ENCODE measurements around the gene PKD2L1.

PKD2L1 gene

GRCh38 chr10:100356067-100357017, 26.3 kb upstream of the PKD2L1 start:
- no peak for DNase-seq (ENCODE audit: low read depth, low spot score)

- DNase-seq (ENCODE audit: low read depth, low spot score), result no peak
Observed at GRCh38 chr10:100355086-100355485, 25.1 kb upstream of the PKD2L1 start.

- DNase-seq (ENCODE audit: low read depth, low spot score), result no peak
Observed at GRCh38 chr10:100353770-100354485, 23.9 kb upstream of the PKD2L1 start.

- no peak for DNase-seq (ENCODE audit: low read depth, low spot score)
Observed at GRCh38 chr10:100350914-100351485, 21.0 kb upstream of the PKD2L1 start.

GRCh38 chr10:100349672-100350071, 19.6 kb upstream of the PKD2L1 start:
- no peak for DNase-seq (ENCODE audit: low read depth, low spot score)

GRCh38 chr10:100349087-100349486, 19.1 kb upstream of the PKD2L1 start:
- no peak for DNase-seq (ENCODE audit: low read depth, low spot score)

GRCh38 chr10:100348389-100348927, 18.4 kb upstream of the PKD2L1 start:
- DNase-seq (ENCODE audit: low read depth, low spot score), result no peak

- DNase-seq (ENCODE audit: low read depth, low spot score), result no peak
Observed at GRCh38 chr10:100347568-100348195, 17.7 kb upstream of the PKD2L1 start.

- peak; percentile 98 for DNase-seq (ENCODE audit: low read depth, low spot score)
Observed at GRCh38 chr10:100346765-100347567, 16.9 kb upstream of the PKD2L1 start, which contains the start of gene SCD. Gene SCD (plus strand): TSS chr10:100347233. CDS start chr10:100347505, 272 bp downstream.

GRCh38 chr10:100346351-100346764, 16.3 kb upstream of the PKD2L1 start:
- DNase-seq (ENCODE audit: low read depth, low spot score), result peak; percentile 72

GRCh38 chr10:100345570-100346330, 15.7 kb upstream of the PKD2L1 start:
- peak; percentile 50 for DNase-seq (ENCODE audit: low read depth, low spot score)

GRCh38 chr10:100344241-100344788, 14.3 kb upstream of the PKD2L1 start:
- no peak for DNase-seq (ENCODE audit: low read depth, low spot score)

GRCh38 chr10:100342627-100342972, 12.6 kb upstream of the PKD2L1 start:
- DNase-seq (ENCODE audit: low read depth, low spot score), result no peak

GRCh38 chr10:100341953-100342626, 12.1 kb upstream of the PKD2L1 start:
- DNase-seq (ENCODE audit: low read depth, low spot score), result peak; percentile 84

- no peak for DNase-seq (ENCODE audit: low read depth, low spot score)
Observed at GRCh38 chr10:100340948-100341847, 11.2 kb upstream of the PKD2L1 start.

GRCh38 chr10:100339236-100339635, 9.2 kb upstream of the PKD2L1 start:
- DNase-seq (ENCODE audit: low read depth, low spot score), result no peak

- peak; percentile 81 for DNase-seq (ENCODE audit: low read depth, low spot score)
Observed at GRCh38 chr10:100338434-100339036, 8.5 kb upstream of the PKD2L1 start.

- no peak for DNase-seq (ENCODE audit: low read depth, low spot score)
Observed at GRCh38 chr10:100334762-100335161, 4.7 kb upstream of the PKD2L1 start.
